Measurements from ENCODE around the gene RMRP.

DNA sequence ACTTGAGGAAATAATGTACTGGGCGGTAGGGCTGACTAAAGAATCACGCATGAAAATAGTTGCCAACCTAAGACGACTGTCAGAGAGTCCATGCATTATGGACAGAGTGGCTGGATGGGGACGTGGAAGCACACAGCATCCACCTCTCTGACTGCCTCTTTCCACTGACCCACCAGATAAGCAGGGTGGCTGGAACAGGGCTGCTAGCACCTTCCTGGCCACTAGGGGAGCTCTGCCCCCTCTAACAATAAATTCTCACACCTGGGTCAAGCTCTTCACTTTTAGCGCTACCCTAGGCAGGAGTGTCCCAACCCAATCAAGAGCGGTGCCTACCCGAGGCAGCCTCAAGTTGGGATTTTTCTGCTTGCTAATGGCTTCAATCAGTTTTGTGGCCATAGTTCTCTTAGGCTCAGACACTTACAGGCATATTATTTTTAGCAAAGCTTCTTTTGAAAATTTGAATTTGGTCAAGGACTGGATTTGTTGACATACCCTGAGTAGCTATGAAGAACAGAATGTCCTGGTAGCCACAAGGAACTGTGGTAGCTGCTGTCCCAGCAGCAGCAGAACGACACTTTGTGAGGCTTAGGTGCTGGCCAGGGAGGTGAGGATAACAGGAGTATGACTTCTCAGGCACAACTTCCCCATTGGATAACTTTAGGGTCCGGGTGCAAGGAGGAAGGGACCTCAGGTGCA lies 38.8 kb upstream of the RMRP start:
- TF ChIP-seq, protein P1, sequence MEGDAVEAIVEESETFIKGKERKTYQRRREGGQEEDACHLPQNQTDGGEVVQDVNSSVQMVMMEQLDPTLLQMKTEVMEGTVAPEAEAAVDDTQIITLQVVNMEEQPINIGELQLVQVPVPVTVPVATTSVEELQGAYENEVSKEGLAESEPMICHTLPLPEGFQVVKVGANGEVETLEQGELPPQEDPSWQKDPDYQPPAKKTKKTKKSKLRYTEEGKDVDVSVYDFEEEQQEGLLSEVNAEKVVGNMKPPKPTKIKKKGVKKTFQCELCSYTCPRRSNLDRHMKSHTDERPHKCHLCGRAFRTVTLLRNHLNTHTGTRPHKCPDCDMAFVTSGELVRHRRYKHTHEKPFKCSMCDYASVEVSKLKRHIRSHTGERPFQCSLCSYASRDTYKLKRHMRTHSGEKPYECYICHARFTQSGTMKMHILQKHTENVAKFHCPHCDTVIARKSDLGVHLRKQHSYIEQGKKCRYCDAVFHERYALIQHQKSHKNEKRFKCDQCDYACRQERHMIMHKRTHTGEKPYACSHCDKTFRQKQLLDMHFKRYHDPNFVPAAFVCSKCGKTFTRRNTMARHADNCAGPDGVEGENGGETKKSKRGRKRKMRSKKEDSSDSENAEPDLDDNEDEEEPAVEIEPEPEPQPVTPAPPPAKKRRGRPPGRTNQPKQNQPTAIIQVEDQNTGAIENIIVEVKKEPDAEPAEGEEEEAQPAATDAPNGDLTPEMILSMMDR (IDR thresholded peaks at IDR 0.05; ENCODE audit: low read length), result peak; percentile 92
- no peak for TF ChIP-seq EZH2 (IDR thresholded peaks at IDR 0.05; ENCODE audit: borderline replicate concordance, low read length)

Data from OCI-LY1 (cell line).